ENCODE data around the gene TPK1.
A peak's percentile ranks its signal among the peaks of the same experiment; 100 is the strongest.

The TPK1 gene

GRCh38 chr7:144791488-144791887 is 44.4 kb downstream of the TPK1 start:
- no peak overlapping the region for H3K4me3 ChIP-seq (replicated peaks; ENCODE audit: low read depth, low read length)
- TF ChIP-seq CTCF (IDR thresholded peaks at IDR 0.05; ENCODE audit: low read length, missing control alignments): no peak
- DNase-seq (ENCODE audit: low read depth): no peak

GRCh38 chr7:144787127-144787526 is 48.7 kb downstream of the TPK1 start:
- H3K4me3 ChIP-seq (replicated peaks; ENCODE audit: low read depth, low read length): no peak overlapping the region
- no peak for DNase-seq (ENCODE audit: low read depth)
- no peak for TF ChIP-seq CTCF (IDR thresholded peaks at IDR 0.05; ENCODE audit: low read length, missing control alignments)

- peak; percentile 9 for TF ChIP-seq CTCF (IDR thresholded peaks at IDR 0.05; ENCODE audit: low read length, missing control alignments)
- no peak overlapping the region for H3K4me3 ChIP-seq (replicated peaks; ENCODE audit: low read depth, low read length)
- no peak for DNase-seq (ENCODE audit: low read depth)
Observed at GRCh38 chr7:144786522-144786921, 49.3 kb downstream of the TPK1 start.

GRCh38 chr7:144786079-144786478 is 49.8 kb downstream of the TPK1 start:
- no peak for TF ChIP-seq CTCF (IDR thresholded peaks at IDR 0.05; ENCODE audit: low read length, missing control alignments)
- DNase-seq (ENCODE audit: low read depth): no peak

GRCh38 chr7:144785521-144785920 is 50.3 kb downstream of the TPK1 start:
- no peak for TF ChIP-seq CTCF (IDR thresholded peaks at IDR 0.05; ENCODE audit: low read length, missing control alignments)
- H3K4me3 ChIP-seq (replicated peaks; ENCODE audit: low read depth, low read length): no peak overlapping the region
- no peak for DNase-seq (ENCODE audit: low read depth)

More at GRCh38 chr7:144786079-144786478, 49.8 kb downstream of the TPK1 start:
- H3K4me3 ChIP-seq (replicated peaks; ENCODE audit: low read depth, low read length): no peak overlapping the region

- no peak for TF ChIP-seq CTCF (IDR thresholded peaks at IDR 0.05; ENCODE audit: low read length, missing control alignments)
- peak; percentile 54 for DNase-seq (ENCODE audit: low read depth)
- no peak overlapping the region for H3K4me3 ChIP-seq (replicated peaks; ENCODE audit: low read depth, low read length)
Observed at GRCh38 chr7:144784943-144785342, 50.9 kb downstream of the TPK1 start.

GRCh38 chr7:144784441-144784840 is 51.4 kb downstream of the TPK1 start:
- TF ChIP-seq CTCF (IDR thresholded peaks at IDR 0.05; ENCODE audit: low read length, missing control alignments): no peak
- no peak overlapping the region for H3K4me3 ChIP-seq (replicated peaks; ENCODE audit: low read depth, low read length)
- no peak for DNase-seq (ENCODE audit: low read depth)
